GM23338 (cell line): ENCODE data around the gene NDUFS2. TPM values are rescaled to one million over a fixed set of nuclear protein-coding genes. Genes with fewer than 3 reads are reported as not detected.

ENCODE experiments used
- ATAC-seq: fragments of 200-7000 bp; cut with Tn5 transposase; 3 replicates; pipeline ENCODE4 v1.9.1; 2020
- DNase-seq: peaks from one replicate; pipeline ENCODE4 v3.0.0-alpha.2; 2015; ENCODE audit warnings: low spot score
- H2AFZ ChIP-seq: fragments of 200-600 bp; sonication (generic); 2 replicates; pipeline ENCODE4 v1.8.0; 2016; ENCODE audit warnings: antibody characterized with exemption, mild to moderate bottlenecking, moderate library complexity
- H3F3A ChIP-seq: fragments of 200-600 bp; sonication (generic); replicated peaks from 2 replicates; pipeline ENCODE4 v1.8.0; 2017; ENCODE audit warnings: antibody characterized with exemption, mixed run types, low read depth
- H3K27ac ChIP-seq: fragments of 200-600 bp; sonication (generic); 2 replicates; pipeline ENCODE4 v1.6.1; 2016; ENCODE audit warnings: low read depth
- H3K27me3 ChIP-seq: fragments of 200-600 bp; sonication (generic); 2 replicates; pipeline ENCODE4 v1.8.0; 2016; ENCODE audit warnings: mild to moderate bottlenecking, mixed run types, moderate library complexity; ENCODE audit not compliant: insufficient read depth
- H3K36me3 ChIP-seq: fragments of 200-600 bp; sonication (generic); 2 replicates; pipeline ENCODE4 v1.8.0; 2016; ENCODE audit warnings: mild to moderate bottlenecking; ENCODE audit not compliant: insufficient read depth
- H3K4me1 ChIP-seq: fragments of 200-600 bp; sonication (generic); 2 replicates; pipeline ENCODE4 v1.8.0; 2016; ENCODE audit warnings: mild to moderate bottlenecking, moderate library complexity; ENCODE audit not compliant: insufficient read depth
- H3K4me2 ChIP-seq: fragments of 200-600 bp; sonication (generic); 2 replicates; pipeline ENCODE4 v1.7.1; 2017; ENCODE audit warnings: mixed run types
- H3K4me3 ChIP-seq: fragments of 200-600 bp; sonication (generic); 2 replicates; pipeline ENCODE4 v1.6.1; 2016; ENCODE audit warnings: mixed run types
- H3K79me2 ChIP-seq: fragments of 200-600 bp; sonication (generic); replicated peaks from 2 replicates; pipeline ENCODE4 v1.8.0; 2017; ENCODE audit warnings: mild to moderate bottlenecking; ENCODE audit not compliant: insufficient read depth
- H3K9me2 ChIP-seq: fragments of 200-600 bp; sonication (generic); 2 replicates; pipeline ENCODE4 v1.8.0; 2017; ENCODE audit not compliant: insufficient read depth
- H4K20me1 ChIP-seq: fragments of 200-600 bp; sonication (generic); replicated peaks from 2 replicates; pipeline ENCODE4 v1.8.0; 2017; ENCODE audit warnings: mild to moderate bottlenecking; ENCODE audit not compliant: insufficient read depth
- H3K27ac Mint-ChIP-seq: 2 replicates; pipeline ENCODE4 v1.8.0; 2020; ENCODE audit warnings: inconsistent platforms, mild to moderate bottlenecking, moderate library complexity, mixed read lengths
- H3K27me3 Mint-ChIP-seq: 3 replicates; pipeline ENCODE4 v1.8.0; 2022; ENCODE audit warnings: low read depth, mild to moderate bottlenecking, moderate library complexity, mixed read lengths, inconsistent platforms; ENCODE audit not compliant: insufficient read depth, poor library complexity
- H3K36me3 Mint-ChIP-seq: 3 replicates; pipeline ENCODE4 v1.8.0; 2021; ENCODE audit warnings: low read depth, mild to moderate bottlenecking, inconsistent platforms, moderate library complexity, mixed read lengths
- H3K4me1 Mint-ChIP-seq: 3 replicates; pipeline ENCODE4 v1.8.0; 2020; ENCODE audit warnings: mild to moderate bottlenecking, inconsistent platforms, mixed read lengths
- H3K4me3 Mint-ChIP-seq: 3 replicates; pipeline ENCODE4 v1.8.0; 2021; ENCODE audit warnings: moderate library complexity, mild to moderate bottlenecking, inconsistent platforms, mixed read lengths
- H3K9me3 Mint-ChIP-seq: 3 replicates; pipeline ENCODE4 v1.8.0; 2020; ENCODE audit warnings: moderate library complexity, mild to moderate bottlenecking, inconsistent platforms, mixed read lengths
- CREB1 ChIP-seq: fragments of 250-450 bp; sonication (Bioruptor Pico); IDR thresholded peaks from 2 replicates; pipeline ENCODE4 v1.5.0; 2020; ENCODE audit warnings: low read depth, mild to moderate bottlenecking, moderate library complexity
- CTCF ChIP-seq, 2 experiments: fragments of 200-600 bp in 1 of 2; sonication (generic) in 1 of 2; conservative IDR thresholded peaks; 2 replicates each; pipeline versions ENCODE4 v1.5.1 to v1.6.1; 2016 to 2017; ENCODE audit warnings: antibody characterized with exemption in 2 of 2, low read depth in 2 of 2, mild to moderate bottlenecking in 2 of 2, moderate library complexity in 1 of 2
- ETS1 ChIP-seq: IDR thresholded peaks from 2 replicates; pipeline ENCODE4 v1.6.1; 2016; ENCODE audit warnings: antibody characterized with exemption
- EZH2 ChIP-seq: fragments of 200-600 bp; sonication (generic); IDR thresholded peaks from one replicate; pipeline ENCODE4 v1.8.0; 2017; ENCODE audit warnings: antibody characterized with exemption, mild to moderate bottlenecking, low read depth; ENCODE audit not compliant: unreplicated experiment
- EZH2phosphoT487 ChIP-seq: fragments of 200-600 bp; sonication (generic); IDR thresholded peaks from one replicate; pipeline ENCODE4 v1.8.1; 2018; ENCODE audit warnings: antibody characterized with exemption; ENCODE audit not compliant: unreplicated experiment
- JUNB ChIP-seq: IDR thresholded peaks from one replicate; pipeline ENCODE4 v1.6.1; 2016; ENCODE audit warnings: antibody characterized with exemption; ENCODE audit not compliant: unreplicated experiment
- NANOG ChIP-seq: IDR thresholded peaks from 2 replicates; pipeline ENCODE4 v1.6.1; 2016; ENCODE audit warnings: antibody characterized with exemption, borderline replicate concordance
- POLR2AphosphoS5 ChIP-seq: IDR thresholded peaks from 2 replicates; pipeline ENCODE4 v1.6.1; 2016; ENCODE audit warnings: antibody characterized with exemption, low read depth
- STAT1 ChIP-seq: IDR thresholded peaks from one replicate; pipeline ENCODE4 v1.6.1; 2016; ENCODE audit warnings: antibody characterized with exemption; ENCODE audit not compliant: unreplicated experiment
- ZNF114 ChIP-seq: fragments of 250-450 bp; sonication (Bioruptor Pico); IDR thresholded peaks from 2 replicates; pipeline ENCODE4 v1.5.0; 2020; ENCODE audit warnings: mild to moderate bottlenecking, moderate library complexity
- ZNF331 ChIP-seq: fragments of 250-450 bp; sonication (Bioruptor Pico); IDR thresholded peaks from 2 replicates; pipeline ENCODE4 v1.5.0; 2020; ENCODE audit warnings: low read depth, mild to moderate bottlenecking, moderate library complexity
- polyA plus RNA-seq: library from polyadenylated mRNA; unstranded; fragments of >200 nt; fragmentation: Nextera tagmentation; extraction: Ambion mirVana; gene quantifications from 2 replicates; pipeline ENCODE4 v1.2.1, GENCODE V29; 2016
- total RNA-seq: library from RNA; depleted of rRNA; stranded (reverse); fragments of >200 nt; shearing (Covaris generic); gene quantifications from 2 replicates; pipeline ENCODE4 v1.2.3, GENCODE V29; 2014
- TF ChIP-seq, protein P1 (sequence below): IDR thresholded peaks from one replicate; pipeline ENCODE4 v1.6.1; 2018; ENCODE audit warnings: antibody characterized with exemption; ENCODE audit not compliant: unreplicated experiment
- TF ChIP-seq, protein P2 (sequence below): fragments of 250-450 bp; sonication (Bioruptor Pico); IDR thresholded peaks from 2 replicates; pipeline ENCODE4 v1.5.0; 2020; ENCODE audit warnings: mild to moderate bottlenecking, moderate library complexity

The NDUFS2 gene
- total and polyA plus RNA-seq, 2 experiments from 2014 or later = 56.7 to 131 TPM

DNA sequence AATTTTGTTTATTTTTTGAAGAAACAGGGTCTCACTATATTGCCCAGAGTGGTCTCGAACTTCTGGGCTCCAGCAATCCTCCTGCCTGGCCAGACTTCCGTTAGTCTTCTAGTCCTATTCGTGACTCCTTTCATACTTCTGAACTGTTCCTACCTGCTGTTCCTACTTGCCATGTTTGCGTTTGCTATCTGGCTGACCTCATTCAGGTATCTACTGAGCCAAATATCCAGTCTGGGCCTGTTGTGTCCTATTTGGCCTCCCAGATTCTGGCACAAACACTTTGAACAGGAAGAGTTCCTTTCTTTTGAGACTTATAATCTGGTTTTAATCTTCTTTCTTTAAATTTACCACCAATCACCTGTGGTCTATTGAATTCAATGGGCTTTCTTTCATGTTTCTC is 42.7 kb downstream of the NDUFS2 start:
- TF ChIP-seq EZH2 (no peak), JUNB (no peak), STAT1 (no peak), ZNF114 (CRISPR knock-in tag) (no peak), ZNF331 (CRISPR knock-in tag) (no peak), NANOG (no peak), EZH2phosphoT487 (no peak), CTCF (conservative IDR thresholded peaks at IDR 0.05; ENCODE audit: low read depth in 2 of 2) (no peak), CREB1 (no peak), POLR2AphosphoS5 (no peak), ETS1 (no peak)
- TF ChIP-seq, protein P1, sequence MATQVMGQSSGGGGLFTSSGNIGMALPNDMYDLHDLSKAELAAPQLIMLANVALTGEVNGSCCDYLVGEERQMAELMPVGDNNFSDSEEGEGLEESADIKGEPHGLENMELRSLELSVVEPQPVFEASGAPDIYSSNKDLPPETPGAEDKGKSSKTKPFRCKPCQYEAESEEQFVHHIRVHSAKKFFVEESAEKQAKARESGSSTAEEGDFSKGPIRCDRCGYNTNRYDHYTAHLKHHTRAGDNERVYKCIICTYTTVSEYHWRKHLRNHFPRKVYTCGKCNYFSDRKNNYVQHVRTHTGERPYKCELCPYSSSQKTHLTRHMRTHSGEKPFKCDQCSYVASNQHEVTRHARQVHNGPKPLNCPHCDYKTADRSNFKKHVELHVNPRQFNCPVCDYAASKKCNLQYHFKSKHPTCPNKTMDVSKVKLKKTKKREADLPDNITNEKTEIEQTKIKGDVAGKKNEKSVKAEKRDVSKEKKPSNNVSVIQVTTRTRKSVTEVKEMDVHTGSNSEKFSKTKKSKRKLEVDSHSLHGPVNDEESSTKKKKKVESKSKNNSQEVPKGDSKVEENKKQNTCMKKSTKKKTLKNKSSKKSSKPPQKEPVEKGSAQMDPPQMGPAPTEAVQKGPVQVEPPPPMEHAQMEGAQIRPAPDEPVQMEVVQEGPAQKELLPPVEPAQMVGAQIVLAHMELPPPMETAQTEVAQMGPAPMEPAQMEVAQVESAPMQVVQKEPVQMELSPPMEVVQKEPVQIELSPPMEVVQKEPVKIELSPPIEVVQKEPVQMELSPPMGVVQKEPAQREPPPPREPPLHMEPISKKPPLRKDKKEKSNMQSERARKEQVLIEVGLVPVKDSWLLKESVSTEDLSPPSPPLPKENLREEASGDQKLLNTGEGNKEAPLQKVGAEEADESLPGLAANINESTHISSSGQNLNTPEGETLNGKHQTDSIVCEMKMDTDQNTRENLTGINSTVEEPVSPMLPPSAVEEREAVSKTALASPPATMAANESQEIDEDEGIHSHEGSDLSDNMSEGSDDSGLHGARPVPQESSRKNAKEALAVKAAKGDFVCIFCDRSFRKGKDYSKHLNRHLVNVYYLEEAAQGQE = no peak
- TF ChIP-seq, protein P2, sequence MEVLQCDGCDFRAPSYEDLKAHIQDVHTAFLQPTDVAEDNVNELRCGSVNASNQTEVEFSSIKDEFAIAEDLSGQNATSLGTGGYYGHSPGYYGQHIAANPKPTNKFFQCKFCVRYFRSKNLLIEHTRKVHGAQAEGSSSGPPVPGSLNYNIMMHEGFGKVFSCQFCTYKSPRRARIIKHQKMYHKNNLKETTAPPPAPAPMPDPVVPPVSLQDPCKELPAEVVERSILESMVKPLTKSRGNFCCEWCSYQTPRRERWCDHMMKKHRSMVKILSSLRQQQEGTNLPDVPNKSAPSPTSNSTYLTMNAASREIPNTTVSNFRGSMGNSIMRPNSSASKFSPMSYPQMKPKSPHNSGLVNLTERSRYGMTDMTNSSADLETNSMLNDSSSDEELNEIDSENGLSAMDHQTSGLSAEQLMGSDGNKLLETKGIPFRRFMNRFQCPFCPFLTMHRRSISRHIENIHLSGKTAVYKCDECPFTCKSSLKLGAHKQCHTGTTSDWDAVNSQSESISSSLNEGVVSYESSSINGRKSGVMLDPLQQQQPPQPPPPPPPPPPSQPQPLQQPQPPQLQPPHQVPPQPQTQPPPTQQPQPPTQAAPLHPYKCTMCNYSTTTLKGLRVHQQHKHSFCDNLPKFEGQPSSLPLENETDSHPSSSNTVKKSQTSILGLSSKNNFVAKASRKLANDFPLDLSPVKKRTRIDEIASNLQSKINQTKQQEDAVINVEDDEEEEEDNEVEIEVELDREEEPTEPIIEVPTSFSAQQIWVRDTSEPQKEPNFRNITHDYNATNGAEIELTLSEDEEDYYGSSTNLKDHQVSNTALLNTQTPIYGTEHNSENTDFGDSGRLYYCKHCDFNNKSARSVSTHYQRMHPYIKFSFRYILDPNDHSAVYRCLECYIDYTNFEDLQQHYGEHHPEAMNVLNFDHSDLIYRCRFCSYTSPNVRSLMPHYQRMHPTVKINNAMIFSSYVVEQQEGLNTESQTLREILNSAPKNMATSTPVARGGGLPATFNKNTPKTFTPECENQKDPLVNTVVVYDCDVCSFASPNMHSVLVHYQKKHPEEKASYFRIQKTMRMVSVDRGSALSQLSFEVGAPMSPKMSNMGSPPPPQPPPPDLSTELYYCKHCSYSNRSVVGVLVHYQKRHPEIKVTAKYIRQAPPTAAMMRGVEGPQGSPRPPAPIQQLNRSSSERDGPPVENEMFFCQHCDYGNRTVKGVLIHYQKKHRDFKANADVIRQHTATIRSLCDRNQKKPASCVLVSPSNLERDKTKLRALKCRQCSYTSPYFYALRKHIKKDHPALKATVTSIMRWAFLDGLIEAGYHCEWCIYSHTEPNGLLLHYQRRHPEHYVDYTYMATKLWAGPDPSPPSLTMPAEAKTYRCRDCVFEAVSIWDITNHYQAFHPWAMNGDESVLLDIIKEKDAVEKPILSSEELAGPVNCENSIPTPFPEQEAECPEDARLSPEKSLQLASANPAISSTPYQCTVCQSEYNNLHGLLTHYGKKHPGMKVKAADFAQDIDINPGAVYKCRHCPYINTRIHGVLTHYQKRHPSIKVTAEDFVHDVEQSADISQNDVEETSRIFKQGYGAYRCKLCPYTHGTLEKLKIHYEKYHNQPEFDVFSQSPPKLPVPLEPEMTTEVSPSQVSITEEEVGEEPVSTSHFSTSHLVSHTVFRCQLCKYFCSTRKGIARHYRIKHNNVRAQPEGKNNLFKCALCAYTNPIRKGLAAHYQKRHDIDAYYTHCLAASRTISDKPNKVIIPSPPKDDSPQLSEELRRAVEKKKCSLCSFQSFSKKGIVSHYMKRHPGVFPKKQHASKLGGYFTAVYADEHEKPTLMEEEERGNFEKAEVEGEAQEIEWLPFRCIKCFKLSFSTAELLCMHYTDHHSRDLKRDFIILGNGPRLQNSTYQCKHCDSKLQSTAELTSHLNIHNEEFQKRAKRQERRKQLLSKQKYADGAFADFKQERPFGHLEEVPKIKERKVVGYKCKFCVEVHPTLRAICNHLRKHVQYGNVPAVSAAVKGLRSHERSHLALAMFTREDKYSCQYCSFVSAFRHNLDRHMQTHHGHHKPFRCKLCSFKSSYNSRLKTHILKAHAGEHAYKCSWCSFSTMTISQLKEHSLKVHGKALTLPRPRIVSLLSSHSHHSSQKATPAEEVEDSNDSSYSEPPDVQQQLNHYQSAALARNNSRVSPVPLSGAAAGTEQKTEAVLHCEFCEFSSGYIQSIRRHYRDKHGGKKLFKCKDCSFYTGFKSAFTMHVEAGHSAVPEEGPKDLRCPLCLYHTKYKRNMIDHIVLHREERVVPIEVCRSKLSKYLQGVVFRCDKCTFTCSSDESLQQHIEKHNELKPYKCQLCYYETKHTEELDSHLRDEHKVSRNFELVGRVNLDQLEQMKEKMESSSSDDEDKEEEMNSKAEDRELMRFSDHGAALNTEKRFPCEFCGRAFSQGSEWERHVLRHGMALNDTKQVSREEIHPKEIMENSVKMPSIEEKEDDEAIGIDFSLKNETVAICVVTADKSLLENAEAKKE = no peak
- no peak overlapping the region for H3K27ac ChIP-seq
- H3K9me2 ChIP-seq = peaks cover 3% of the 10 kb centered on the region; the same call in 1 of the 2 replicates
- Mint-ChIP-seq H3K4me1 (no peaks in the 10 kb centered on the region), H3K27me3 (peaks cover 2% of the 10 kb centered on the region), H3K4me3 (no peak overlapping the region), H3K36me3 (no peaks in the 10 kb centered on the region), H3K27ac (no peak overlapping the region), H3K9me3 (peaks cover 2% of the 10 kb centered on the region; the same call in 1 of the 3 replicates)
- no peak overlapping the region for H3K4me2 ChIP-seq
- H3K27me3 ChIP-seq = no peaks in the 10 kb centered on the region
- no peak for ATAC-seq
- no peak for DNase-seq
- H3K36me3 ChIP-seq = no peaks in the 10 kb centered on the region
- H3K4me1 ChIP-seq = no peaks in the 10 kb centered on the region
- no peak overlapping the region for H2AFZ ChIP-seq
- no peaks in the 10 kb centered on the region for H4K20me1 ChIP-seq
- no peaks in the 10 kb centered on the region for H3K79me2 ChIP-seq
- no peaks in the 10 kb centered on the region for H3F3A ChIP-seq
- no peak overlapping the region for H3K4me3 ChIP-seq
